WTC11 (cell line): ENCODE measurements around the gene TSPAN10.
"Not testable (repeated sequence)": the region's sequence is repeated elsewhere in the genome, so short reads cannot be mapped to it uniquely, and the experiment has no call there.

Experiments
- ELF4 ChIP-seq: sonication (generic); formaldehyde crosslinking; IDR thresholded peaks from 2 replicates; pipeline ENCODE4 v1.8.1; 2022; ENCODE audit warnings: low read depth, mild to moderate bottlenecking, moderate library complexity, missing genetic modification reagents
- FOXJ3 ChIP-seq: sonication (generic); formaldehyde crosslinking; IDR thresholded peaks from 2 replicates; pipeline ENCODE4 v1.9.0; 2021; ENCODE audit warnings: missing genetic modification reagents, mild to moderate bottlenecking, borderline replicate concordance
- JUN ChIP-seq: sonication (generic); formaldehyde crosslinking; IDR thresholded peaks from 2 replicates; pipeline ENCODE4 v1.8.0; 2023; ENCODE audit warnings: mild to moderate bottlenecking, missing genetic modification reagents
- NFYB ChIP-seq: sonication (generic); formaldehyde crosslinking; conservative IDR thresholded peaks from 2 replicates; pipeline ENCODE4 v1.8.0; 2022; ENCODE audit warnings: low read depth, missing genetic modification reagents
- ZBTB21 ChIP-seq: sonication (generic); formaldehyde crosslinking; IDR thresholded peaks from 2 replicates; pipeline ENCODE4 v1.8.1; 2023; ENCODE audit warnings: mild to moderate bottlenecking, missing genetic modification reagents, borderline replicate concordance
- ZNF121 ChIP-seq: sonication (generic); formaldehyde crosslinking; IDR thresholded peaks from 2 replicates; pipeline ENCODE4 v1.8.0; 2023; ENCODE audit warnings: missing genetic modification reagents
- TF ChIP-seq, protein P1 (sequence below): sonication (generic); formaldehyde crosslinking; IDR thresholded peaks from 2 replicates; pipeline ENCODE4 v1.8.0; 2023; ENCODE audit warnings: missing genetic modification reagents
- TF ChIP-seq, protein P2 (sequence below): fragments of 200-600 bp; IDR thresholded peaks from 2 replicates; pipeline ENCODE4 v1.8.0; 2022; ENCODE audit warnings: antibody characterized with exemption
- TF ChIP-seq, protein P3 (sequence below): sonication (generic); formaldehyde crosslinking; IDR thresholded peaks from 2 replicates; pipeline ENCODE4 v1.8.1; 2022; ENCODE audit warnings: low read depth, missing genetic modification reagents, borderline replicate concordance
- TF ChIP-seq, protein P4 (sequence below): sonication (generic); formaldehyde crosslinking; IDR thresholded peaks from 2 replicates; pipeline ENCODE4 v1.8.1; 2023; ENCODE audit warnings: mild to moderate bottlenecking, missing genetic modification reagents

DNA sequence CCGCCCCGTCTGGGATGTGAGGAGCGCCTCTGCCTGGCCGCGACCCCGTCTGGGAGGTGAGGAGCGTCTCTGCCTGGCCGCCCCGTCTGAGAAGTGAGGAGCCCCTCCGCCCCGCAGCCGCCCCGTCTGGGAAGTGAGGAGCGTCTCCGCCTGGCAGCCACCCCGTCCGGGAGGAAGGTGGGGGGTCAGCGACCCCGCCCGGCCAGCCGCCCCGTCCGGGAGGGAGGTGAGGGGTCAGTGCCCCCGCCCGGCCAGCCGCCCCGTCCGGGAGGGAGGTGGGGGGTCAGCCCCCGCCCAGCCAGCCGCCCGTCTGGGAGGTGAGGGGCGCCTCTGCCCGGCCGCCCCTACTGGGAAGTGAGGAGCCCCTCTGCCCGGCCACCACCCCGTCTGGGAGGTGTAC is 18.7 kb upstream of the TSPAN10 start:
- TF ChIP-seq, protein P1, sequence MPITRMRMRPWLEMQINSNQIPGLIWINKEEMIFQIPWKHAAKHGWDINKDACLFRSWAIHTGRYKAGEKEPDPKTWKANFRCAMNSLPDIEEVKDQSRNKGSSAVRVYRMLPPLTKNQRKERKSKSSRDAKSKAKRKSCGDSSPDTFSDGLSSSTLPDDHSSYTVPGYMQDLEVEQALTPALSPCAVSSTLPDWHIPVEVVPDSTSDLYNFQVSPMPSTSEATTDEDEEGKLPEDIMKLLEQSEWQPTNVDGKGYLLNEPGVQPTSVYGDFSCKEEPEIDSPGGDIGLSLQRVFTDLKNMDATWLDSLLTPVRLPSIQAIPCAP, result not testable (repeated sequence)
- TF ChIP-seq, protein P2, sequence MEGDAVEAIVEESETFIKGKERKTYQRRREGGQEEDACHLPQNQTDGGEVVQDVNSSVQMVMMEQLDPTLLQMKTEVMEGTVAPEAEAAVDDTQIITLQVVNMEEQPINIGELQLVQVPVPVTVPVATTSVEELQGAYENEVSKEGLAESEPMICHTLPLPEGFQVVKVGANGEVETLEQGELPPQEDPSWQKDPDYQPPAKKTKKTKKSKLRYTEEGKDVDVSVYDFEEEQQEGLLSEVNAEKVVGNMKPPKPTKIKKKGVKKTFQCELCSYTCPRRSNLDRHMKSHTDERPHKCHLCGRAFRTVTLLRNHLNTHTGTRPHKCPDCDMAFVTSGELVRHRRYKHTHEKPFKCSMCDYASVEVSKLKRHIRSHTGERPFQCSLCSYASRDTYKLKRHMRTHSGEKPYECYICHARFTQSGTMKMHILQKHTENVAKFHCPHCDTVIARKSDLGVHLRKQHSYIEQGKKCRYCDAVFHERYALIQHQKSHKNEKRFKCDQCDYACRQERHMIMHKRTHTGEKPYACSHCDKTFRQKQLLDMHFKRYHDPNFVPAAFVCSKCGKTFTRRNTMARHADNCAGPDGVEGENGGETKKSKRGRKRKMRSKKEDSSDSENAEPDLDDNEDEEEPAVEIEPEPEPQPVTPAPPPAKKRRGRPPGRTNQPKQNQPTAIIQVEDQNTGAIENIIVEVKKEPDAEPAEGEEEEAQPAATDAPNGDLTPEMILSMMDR, result not testable (repeated sequence)
- TF ChIP-seq ZBTB21 (CRISPR knock-in tag); FOXJ3 (CRISPR knock-in tag); JUN; ELF4 (CRISPR knock-in tag); ZNF121 (CRISPR knock-in tag); NFYB (CRISPR knock-in tag): not testable (repeated sequence)
- TF ChIP-seq, protein P3, sequence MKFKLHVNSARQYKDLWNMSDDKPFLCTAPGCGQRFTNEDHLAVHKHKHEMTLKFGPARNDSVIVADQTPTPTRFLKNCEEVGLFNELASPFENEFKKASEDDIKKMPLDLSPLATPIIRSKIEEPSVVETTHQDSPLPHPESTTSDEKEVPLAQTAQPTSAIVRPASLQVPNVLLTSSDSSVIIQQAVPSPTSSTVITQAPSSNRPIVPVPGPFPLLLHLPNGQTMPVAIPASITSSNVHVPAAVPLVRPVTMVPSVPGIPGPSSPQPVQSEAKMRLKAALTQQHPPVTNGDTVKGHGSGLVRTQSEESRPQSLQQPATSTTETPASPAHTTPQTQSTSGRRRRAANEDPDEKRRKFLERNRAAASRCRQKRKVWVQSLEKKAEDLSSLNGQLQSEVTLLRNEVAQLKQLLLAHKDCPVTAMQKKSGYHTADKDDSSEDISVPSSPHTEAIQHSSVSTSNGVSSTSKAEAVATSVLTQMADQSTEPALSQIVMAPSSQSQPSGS (CRISPR knock-in tag), result not testable (repeated sequence)
- TF ChIP-seq, protein P4, sequence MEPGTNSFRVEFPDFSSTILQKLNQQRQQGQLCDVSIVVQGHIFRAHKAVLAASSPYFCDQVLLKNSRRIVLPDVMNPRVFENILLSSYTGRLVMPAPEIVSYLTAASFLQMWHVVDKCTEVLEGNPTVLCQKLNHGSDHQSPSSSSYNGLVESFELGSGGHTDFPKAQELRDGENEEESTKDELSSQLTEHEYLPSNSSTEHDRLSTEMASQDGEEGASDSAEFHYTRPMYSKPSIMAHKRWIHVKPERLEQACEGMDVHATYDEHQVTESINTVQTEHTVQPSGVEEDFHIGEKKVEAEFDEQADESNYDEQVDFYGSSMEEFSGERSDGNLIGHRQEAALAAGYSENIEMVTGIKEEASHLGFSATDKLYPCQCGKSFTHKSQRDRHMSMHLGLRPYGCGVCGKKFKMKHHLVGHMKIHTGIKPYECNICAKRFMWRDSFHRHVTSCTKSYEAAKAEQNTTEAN (CRISPR knock-in tag), result not testable (repeated sequence)
